GM21576 (cell line): ENCODE results near the gene GLTP.
A peak's percentile ranks its signal among the peaks of the same experiment; 100 is the strongest.
"Not testable (repeated sequence)": the region's sequence is repeated elsewhere in the genome, so short reads cannot be mapped to it uniquely, and the experiment has no call there.

Source experiments
- ATAC-seq: cut with Tn5 transposase; IDR thresholded peaks from one replicate; pipeline ENCODE4 v1.9.1; 2021; ENCODE audit warnings: mild to moderate bottlenecking, moderate library complexity; ENCODE audit not compliant: unreplicated experiment

Gene GLTP

DNA sequence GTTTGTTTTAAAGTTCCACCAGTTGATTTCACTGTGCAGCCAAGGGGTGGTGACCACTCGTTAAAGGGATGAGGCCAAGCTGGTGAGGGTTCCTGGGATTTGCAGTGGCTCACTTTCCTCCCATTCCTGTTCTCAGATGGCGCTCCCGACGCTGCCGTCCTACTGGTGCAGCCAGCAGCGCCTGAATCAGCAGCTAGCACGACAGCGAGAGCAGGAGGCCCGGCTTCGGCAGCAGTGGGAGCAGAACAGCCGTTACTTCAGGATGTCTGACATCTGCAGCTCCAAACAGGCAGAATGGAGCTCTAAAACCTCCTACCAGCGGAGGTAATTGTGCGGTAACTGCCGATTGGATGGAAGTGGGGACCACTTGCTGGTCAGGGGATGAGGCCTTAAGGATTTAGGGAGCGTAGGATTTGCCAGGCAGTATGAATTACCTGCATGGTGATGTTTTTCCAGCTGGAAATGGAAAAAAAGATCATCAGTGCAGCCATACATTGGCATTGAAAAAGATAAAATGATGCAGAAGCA is 22.6 kb upstream of the GLTP start:
- ATAC-seq = no peak

DNA sequence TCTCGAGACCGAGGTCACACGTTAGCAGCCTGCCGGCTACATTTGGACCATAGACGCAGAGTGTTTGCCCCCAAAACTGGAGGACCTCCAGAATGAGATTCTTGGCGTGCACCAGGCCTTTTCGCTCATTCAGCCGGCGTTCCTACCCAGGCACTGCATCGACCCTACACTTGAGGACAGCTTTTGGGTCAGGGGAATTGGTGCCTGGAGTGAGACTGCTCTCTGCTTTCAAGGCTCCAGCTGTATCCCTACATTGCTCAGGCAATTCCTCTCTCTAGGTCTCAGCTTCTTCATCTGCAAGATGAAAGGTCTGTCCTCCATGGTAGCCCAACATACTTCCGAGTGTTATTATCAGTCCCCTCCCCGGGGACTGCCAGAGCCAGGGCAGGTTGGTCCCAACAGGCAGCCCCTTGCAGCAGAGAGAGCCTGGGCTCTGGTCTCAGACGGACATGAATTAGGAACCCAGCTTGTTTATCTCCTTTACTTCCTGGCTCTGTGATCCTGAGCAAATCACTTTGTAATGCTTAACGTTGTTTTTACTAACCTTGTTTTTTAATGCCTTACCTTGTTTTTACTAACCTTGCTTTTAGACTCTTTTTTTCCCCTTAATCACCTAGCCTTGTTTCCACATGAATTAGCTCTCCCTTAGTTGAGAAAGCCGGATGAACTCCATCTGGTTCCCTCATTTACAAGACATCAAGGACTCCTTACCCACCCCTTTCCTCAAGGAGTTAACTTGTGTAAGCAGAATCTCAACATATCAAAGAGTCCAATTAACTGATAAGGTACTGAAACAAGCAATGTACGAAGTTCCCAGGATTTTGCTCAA is 20.6 kb upstream of the GLTP start:
- no peak for ATAC-seq

DNA sequence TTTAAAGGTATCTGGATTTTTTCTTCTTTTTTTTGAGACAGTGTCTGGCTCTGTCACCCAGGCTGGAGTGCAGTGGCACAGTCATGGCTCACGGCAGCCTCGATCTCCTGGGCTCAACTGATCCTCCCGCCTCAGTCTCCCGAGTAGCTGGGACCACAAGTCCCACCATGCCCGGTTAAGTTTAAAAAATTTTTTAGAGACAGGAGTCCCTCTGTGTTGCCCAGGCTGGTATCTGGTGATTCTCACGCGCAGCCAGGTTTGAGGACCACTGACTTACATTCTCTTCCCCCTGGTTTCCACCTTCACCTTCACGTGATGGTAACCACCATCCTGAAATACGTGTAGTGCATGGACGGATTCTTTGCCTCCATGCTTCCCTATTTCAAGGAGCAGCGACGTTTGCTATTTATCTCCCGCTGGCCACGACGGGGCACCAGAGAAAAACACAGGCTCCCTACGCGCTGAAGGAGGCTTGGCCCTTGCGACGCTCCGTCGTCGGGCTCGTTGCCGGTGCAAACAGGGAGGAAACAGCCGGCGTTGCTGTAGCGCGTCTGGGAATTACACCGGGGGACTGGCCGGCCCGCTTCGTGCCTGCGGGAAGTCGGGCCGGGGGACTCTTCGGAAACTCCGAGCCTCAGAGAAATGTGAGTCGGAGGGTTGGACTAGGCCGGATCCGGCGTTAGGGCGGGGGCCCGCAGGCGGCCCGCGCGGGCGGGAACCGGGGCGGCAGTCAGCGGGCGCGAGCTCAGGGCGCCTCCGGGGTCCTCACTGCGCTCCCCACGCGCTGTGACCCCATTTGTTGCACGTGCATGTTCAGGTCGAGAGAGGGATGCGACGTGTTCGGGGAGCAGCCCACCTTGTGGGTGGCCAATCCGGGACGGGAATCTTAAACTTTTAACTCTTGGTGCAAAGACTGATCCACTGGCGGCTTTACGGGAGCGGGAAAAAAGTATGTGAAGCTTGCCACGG is 19.7 kb upstream of the GLTP start, which contains the start of gene TCHP:
TCHP (plus strand) TSS at position 492 of the 969 bp plus-strand sequence. CDS start 2,753 bp downstream, outside the sequence.
- ATAC-seq = peak; percentile 82

DNA sequence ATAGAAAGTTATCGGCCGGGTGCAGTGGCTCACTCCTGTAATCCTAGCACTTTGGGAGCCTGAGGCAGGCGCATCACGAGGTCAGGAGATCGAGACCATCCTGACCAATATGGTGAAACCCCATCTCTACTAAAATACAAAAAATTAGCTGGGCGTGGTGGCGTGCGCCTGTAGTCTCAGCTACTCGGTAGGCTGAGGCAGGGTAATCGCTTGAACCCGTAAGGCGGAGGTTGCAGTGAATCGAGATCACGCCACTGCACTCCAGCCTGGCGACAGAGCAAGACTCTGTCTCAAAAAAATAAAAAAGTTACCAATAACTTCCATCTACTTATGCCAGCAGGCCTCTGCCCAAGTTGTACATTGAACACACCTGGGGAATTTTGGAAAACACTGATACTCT is 19.0 kb upstream of the GLTP start:
- ATAC-seq = not testable (repeated sequence)

DNA sequence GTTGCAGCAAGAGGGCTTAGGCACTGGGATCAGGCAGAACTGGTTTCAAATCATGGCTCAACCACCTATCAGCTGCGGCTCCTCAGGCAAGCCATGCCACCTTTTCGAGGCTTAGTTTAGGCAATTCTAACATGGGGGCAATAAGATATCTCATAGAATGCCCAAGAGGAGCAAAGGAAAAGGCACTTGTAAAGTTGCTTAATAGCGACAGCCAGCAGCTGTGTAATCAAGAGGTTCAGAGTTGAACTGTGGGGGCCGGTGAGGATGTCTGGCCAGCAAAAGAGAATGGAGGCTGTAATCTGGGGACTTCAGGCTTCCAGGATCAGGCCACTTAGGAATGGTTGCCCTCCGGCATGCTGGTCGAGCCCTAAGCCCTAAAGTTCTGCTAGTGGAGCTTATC is 16.7 kb upstream of the GLTP start:
- no peak for ATAC-seq

DNA sequence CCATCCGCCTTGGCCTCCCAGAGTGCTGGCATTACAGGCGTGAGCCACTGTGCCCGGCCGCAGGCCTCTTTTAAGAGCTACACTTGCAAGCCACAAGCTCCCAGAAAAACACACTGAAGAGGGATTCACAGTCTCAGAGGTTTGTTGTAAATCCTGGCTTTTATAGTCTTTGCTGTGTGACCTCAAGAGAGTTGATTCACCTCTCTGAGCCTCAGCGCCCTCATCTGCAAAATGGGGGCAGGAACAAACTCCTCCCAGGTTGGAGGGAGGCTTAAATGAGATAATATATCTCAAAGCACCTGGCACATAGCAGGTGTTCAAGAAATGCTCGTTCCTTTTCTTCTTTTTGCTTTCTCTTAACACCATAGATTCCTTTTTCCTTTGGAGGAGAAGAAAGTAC is 15.8 kb upstream of the GLTP start:
- no peak for ATAC-seq

DNA sequence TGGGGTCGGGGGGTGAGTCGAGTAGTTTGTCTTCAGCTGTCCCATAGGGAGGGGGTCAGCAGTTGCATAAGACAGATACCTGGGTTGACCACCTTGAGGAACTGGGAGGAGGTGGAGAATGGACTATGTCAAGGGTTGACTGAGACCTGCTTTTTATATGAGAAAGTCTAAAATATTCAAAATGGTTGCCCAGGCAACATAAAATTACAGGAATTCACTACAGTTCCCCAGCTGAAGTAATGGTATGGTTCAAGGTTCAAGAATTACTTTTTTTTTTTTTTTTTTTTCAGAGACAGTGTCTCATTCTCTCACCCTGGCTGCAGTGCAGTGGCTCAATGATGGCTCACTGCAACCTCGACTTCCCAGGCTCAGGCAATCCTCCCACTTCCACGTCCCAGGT is 14.6 kb upstream of the GLTP start:
- no peak for ATAC-seq

DNA sequence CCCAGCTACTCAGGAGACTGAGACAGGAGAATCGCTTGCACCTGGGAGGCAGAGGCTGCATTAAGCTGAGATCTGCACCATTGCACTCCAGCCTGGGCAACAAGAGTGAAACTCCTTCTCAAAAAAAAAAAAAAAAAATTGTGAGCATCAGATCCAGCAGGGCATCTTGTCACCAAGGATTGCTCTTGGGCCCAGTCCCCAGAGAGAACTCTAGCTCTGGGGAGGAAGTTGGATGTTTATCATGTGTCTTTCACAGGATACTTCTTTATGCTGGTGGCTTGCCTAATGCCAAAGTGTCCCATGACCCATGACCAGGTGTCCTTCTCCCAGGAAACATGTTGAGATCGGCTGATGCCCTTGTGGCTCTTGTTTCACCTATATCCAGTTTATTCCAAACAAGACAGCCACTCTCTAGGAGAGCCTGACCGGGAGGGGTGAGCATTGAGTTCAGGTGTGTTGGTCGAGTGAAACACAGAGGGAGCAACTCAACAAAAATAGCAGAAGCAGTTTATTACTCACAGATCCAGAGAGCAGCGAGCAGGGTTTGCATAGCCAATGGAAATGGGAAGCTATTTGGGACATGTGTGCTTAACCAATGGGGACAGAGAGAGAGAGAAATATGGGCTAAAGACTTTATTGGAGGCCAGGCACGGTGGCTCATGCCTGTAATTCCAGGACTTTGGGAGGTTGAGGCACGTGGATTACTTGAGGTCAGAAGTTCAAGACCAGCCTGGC is 13.1 kb upstream of the GLTP start:
- ATAC-seq = no peak

DNA sequence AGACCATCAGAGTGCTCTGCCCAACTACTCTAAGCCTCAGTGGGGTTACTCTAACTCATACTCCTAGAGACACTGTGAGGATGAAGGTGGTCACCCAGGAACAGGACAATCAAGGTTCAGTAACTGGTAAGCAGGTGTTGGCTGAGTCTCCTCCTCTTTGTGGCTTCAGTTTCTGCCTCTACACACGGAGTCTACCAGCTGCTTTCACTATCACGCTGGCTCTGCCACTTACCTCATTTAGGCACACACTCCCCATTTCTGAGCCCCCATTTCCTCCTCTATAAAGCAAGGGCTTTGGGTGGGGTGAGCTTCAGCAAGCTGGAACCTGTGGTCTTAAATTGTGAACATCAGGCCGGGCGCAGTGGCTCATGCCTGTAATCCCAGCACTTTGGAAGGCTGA is 12.4 kb upstream of the GLTP start:
- peak; percentile 62 for ATAC-seq

DNA sequence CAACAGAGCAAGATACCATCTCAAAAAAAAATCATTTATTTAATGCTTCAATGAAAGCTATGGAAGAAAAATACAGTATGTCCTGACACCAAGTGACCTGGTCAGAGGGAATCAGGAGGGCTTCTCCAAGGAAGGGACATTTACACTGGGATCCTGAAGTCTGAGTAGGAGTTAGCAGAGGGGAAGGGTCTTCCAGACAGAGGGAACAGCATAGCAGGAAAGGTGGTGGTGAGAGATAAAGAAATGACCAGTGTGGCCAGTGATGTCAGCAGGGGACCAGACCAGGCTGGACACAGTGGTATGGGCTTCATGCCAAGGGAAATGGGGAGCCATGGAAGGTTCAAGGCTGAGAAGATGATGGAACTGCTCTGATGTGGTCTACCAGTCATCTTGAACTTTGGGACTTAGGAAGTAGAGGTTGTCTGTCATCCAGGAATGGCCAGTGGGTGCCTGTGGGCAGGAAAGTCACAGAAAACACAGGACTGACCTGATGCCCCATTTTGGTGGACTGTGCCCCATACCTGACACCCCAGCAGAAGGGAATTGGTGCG is 11.9 kb upstream of the GLTP start:
- no peak for ATAC-seq

DNA sequence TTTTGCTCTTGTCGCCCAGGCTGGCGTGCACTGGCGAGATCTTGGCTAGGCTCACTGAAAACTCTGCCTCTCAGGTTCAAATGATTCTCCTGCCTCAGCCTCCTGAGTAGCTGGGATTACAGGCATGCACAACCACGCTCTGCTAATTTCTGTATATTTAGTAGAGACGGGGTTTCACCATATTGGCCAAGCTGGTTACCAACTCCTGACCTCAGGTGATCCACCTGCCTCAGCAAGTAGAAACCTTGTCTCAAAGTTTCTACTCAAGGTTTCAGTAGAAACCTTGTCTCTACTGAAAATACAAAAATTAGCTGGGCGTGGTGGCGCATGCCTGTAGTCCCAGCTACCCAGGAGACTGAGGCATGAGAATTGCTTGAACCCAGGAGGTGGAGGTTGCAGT is 11.4 kb upstream of the GLTP start:
- ATAC-seq = not testable (repeated sequence)

DNA sequence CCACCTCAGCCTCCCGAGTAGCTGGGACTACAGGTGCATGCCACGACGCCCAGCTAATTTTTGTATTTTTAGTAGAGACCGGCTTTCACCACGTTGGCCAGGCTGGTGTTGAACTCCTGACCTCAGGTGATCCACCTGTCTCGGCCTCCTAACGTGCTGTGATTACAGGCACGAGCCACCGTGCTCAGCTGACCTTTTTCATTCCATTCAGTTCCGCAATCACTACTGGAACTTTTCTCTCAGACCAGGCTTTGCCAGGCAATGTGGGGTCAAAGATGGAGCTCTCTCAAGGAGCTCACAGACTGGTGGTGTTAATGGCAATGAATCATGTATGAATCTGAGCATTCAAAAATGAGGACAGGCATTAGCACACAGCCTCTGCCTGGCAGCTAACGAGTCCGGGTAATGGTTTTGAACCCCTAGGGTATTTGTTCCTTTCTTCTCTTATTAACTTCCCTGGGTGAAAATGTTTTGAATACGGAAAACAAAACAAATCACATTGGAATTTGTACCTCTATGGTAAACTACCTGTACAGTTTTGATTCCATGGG is 10.4 kb upstream of the GLTP start:
- ATAC-seq = no peak

DNA sequence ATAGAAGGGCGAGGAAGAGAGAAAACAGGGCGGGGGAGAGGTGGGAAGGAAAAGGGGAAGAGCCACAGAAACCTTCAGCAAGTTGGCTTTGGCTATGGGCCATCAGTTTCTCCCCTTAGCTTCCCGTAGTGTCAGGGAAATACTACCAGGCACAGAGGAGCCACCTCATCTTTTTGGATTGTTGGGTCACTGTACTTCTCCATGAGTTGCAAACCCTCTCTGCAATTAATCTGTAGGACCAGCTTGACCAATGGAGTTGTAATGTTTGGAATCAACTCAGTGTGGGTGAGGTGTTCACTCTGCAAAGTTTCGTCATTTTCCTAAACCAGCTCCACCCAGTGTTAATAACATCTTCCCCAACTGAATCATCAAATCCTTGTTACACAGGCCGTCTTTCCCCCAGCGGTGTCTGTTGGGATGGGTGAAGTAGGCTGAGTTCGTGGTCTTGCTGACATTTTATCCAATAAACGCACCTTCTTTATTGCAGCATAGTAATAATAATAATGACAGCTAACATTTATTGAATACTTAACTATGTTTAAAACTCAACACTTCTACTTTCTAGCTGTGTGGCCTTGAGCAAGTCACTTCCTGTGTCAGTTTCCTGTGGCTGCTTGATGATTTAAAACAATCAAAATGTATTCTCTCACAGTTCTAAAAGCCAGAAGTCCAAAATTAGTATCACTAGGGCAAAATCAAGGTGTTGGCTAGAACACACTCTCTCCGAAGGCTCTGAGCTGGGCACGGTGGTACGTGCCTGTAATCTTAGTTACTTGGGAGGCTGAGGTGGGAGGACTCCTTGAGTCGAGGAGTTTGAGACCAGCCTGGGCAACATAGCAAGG is 8.1 kb upstream of the GLTP start:
- no peak for ATAC-seq

DNA sequence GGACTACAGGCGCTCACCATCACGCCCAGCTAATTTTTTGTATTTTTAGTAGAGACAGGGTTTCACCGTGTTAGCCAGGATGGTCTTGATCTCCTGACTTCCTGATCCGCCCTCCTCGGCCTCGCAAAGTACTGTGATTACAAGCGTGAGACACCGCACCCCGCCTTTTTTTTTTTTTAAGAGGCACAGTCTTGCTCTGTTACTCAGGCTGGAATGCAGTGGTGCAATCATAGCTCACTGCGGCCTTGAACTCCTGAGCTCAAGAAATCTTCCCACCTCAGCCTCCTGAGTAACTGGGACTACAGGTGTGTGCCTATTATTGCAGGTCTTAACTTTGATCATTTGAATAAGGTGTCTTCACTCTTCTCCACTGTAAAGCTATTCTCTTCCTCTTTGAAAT is 5.3 kb upstream of the GLTP start:
- ATAC-seq = no peak

DNA sequence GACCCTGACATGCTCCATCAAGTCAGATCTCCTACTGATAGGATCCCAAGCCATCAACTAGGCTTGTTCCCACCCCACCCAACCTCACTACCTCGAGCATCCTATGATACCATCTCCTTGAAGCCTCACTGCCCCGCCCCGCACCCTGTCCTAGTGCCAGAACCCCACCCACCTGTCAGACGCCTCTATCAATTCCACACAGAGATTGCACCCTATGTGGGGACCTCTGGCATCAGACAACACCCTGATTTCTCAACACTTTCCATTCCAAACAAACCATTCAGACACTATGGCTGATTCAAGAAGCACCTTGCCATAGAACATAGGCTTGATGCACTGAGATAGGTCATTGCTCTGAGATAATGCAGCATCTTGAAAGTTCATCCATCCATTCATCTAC is 3.1 kb upstream of the GLTP start:
- no peak for ATAC-seq

DNA sequence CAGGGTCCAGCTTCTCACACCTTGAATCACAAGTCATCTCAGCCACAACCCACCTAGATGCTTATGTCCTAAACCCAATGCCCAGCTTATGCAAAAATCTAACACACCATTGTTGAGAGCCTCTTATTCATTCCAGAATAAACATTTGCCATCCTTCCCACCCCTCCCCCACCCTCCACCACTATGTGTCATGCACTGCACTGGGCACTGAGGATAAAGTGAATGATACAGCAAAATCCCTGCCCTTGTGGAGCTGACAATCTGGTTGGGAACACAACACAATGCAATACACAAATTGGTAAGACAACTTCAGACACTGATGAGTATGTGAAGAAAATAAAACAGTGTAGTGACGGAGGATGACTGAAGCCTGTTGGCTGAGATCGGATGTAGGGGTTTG is 1.4 kb upstream of the GLTP start:
- ATAC-seq = no peak

DNA sequence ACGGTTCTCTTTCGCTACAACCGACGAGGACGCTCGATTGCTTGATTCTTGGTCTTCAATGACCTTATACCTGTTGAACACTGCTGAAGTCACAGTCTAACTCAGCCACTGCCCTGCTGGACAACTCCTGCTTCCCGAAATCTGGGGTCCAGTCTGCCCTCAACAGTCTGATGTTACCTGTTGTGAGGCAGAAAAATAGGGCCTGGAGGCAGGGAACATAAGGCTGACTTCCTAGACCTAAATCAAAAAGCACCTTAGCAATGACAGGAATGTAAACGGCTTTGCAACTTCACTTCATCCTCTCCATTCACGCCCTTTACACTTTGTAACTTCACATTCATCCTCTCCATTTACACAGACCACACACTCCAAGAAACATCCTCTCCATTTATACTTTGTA is 597 bp upstream of the GLTP start:
- no peak for ATAC-seq

DNA sequence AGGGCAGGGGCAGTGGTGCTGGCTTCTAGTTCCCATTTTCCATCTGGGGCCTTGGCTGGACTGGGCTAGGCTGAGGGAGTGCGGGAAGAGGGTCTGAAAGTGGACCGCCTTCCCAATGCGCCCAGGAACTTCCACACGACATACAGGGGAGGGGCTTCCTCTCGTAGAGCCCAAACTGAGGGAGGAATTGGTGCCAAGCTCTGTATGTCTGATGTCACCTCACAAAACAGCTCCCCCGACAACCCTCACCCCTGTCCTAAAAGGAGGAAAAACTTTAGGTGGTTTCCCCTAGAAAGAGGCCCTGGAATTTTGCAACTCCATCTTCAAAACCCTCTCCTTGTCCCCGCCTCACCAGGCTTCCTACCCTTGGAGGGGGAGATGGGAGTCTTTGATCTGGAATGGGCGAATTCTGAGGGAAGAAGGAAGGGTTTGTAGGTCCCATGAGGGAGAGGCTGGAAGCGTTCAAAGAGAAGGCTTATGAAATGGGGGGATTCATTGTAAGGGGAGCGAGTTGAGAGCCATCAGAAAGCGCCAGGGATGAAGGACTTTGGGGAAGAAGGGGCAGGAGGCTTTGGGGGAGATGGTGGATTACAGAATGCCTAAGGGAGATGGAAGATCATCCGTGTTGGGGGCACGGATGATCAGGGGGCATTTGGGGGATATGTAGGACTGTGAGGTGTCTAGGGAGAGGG is 844 bp downstream of the GLTP start:
- no peak for ATAC-seq

DNA sequence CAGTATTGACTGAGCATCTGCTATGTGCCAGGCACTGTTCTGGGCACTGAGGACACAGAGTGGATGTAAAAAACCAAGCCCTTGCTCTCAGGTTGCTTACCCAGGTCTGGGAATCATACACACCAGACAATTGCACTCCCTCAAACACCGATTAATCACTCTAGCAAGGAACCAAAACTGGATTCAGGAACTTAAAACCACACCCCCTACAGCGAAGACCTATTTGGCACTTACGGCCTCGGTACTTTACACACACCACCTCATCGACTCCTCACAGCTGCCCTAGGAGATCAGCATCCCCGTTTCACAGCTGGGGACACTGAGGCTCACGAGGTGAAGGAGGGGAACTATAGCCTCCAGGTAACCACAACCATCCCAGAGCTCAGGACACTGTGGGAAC is 1.6 kb downstream of the GLTP start:
- no peak for ATAC-seq
